ENCODE measurements around the gene TMPRSS6.

DNA sequence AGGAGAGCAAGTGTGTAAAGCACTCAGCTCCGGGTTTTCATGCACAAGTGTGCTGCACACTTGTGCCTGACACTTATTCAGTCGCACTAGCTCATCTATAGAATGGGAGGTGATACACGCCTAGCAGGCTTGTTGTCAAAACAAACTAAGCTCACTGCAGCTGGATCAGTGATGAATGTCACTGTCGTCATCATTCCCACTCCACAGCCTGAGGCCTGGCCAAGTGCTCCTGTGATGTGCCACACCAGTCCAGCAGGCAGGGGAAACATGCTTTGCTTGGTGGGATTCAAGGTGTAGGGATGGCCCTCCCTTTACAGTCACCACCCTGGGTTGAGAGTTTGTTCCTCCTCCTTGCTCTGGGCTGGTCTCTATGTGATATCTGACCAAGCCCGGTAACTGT is 83.2 kb downstream of the TMPRSS6 start:
- TF ChIP-seq SMARCE1 (IDR thresholded peaks at IDR 0.05; ENCODE audit: borderline replicate concordance) = no peak
- no peak for TF ChIP-seq ZBTB8A (CRISPR knock-in tag; IDR thresholded peaks at IDR 0.05; ENCODE audit: borderline replicate concordance, low read depth)
- no peak for TF ChIP-seq ZNF337 (CRISPR knock-in tag; IDR thresholded peaks at IDR 0.05; ENCODE audit: borderline replicate concordance, low read depth)
- TF ChIP-seq FOXK1 (CRISPR knock-in tag; IDR thresholded peaks at IDR 0.05; ENCODE audit: borderline replicate concordance, low read depth) = no peak
- no peak for TF ChIP-seq ZC3H4 (CRISPR knock-in tag; IDR thresholded peaks at IDR 0.05; ENCODE audit: borderline replicate concordance)
- TF ChIP-seq HNRNPUL1 (IDR thresholded peaks at IDR 0.05; ENCODE audit: low read depth, low read length) = no peak
- no peak for TF ChIP-seq JUNB (CRISPR knock-in tag; IDR thresholded peaks at IDR 0.05; ENCODE audit: borderline replicate concordance)
- no peak for TF ChIP-seq SP2 (CRISPR knock-in tag; IDR thresholded peaks at IDR 0.05)
- TF ChIP-seq, protein P1, sequence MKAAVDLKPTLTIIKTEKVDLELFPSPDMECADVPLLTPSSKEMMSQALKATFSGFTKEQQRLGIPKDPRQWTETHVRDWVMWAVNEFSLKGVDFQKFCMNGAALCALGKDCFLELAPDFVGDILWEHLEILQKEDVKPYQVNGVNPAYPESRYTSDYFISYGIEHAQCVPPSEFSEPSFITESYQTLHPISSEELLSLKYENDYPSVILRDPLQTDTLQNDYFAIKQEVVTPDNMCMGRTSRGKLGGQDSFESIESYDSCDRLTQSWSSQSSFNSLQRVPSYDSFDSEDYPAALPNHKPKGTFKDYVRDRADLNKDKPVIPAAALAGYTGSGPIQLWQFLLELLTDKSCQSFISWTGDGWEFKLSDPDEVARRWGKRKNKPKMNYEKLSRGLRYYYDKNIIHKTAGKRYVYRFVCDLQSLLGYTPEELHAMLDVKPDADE (CRISPR knock-in tag; IDR thresholded peaks at IDR 0.05) = no peak
- TF ChIP-seq CCDC6 (CRISPR knock-in tag; IDR thresholded peaks at IDR 0.05) = no peak
- TF ChIP-seq EP300 (IDR thresholded peaks at IDR 0.05; ENCODE audit: low read depth in 2 of 2, low read length in 2 of 2) = no peak
- no peak for TF ChIP-seq EP300 (CRISPR knock-in tag; IDR thresholded peaks at IDR 0.05; ENCODE audit: borderline replicate concordance)
